H9 (cell line): ENCODE measurements around the gene STK24. TPM values are rescaled to one million over a fixed set of nuclear protein-coding genes. Genes with fewer than 3 reads are reported as not detected.
A peak's percentile ranks its signal among the peaks of the same experiment; 100 is the strongest.

Experiments
- DNase-seq: peaks from one replicate; pipeline ENCODE4 v3.0.0-alpha.2; 2017
- H2AFZ ChIP-seq: one replicate; pipeline ENCODE4 v1.6.1; 2013; ENCODE audit warnings: mild to moderate bottlenecking, low read length, control low read depth, moderate library complexity
- H2AK5ac ChIP-seq: 2 replicates; pipeline ENCODE4 v1.6.1; 2013; ENCODE audit warnings: low read length, control low read depth, mixed read lengths; ENCODE audit not compliant: insufficient read length
- H2BK120ac ChIP-seq: one replicate; pipeline ENCODE4 v1.6.1; 2013; ENCODE audit warnings: low read depth, mild to moderate bottlenecking, low read length, control low read depth, inconsistent platforms; ENCODE audit not compliant: poor library complexity, severe bottlenecking
- H2BK12ac ChIP-seq: 2 replicates; pipeline ENCODE4 v1.6.1; 2013; ENCODE audit warnings: low read length, control low read depth, mixed read lengths, low read depth; ENCODE audit not compliant: insufficient read length
- H2BK15ac ChIP-seq: 2 replicates; pipeline ENCODE4 v1.6.1; 2013; ENCODE audit warnings: low read depth, low read length, control low read depth
- H2BK20ac ChIP-seq: one replicate; pipeline ENCODE4 v1.6.1; 2013; ENCODE audit warnings: low read depth, mild to moderate bottlenecking, low read length, control low read depth, inconsistent platforms; ENCODE audit not compliant: poor library complexity, severe bottlenecking
- H2BK5ac ChIP-seq: 2 replicates; pipeline ENCODE4 v1.6.1; 2013; ENCODE audit warnings: low read length, control low read depth, mixed read lengths; ENCODE audit not compliant: insufficient read length
- H3K14ac ChIP-seq: 2 replicates; pipeline ENCODE4 v1.6.1; 2013; ENCODE audit warnings: low read length, control low read depth; ENCODE audit not compliant: insufficient read depth
- H3K18ac ChIP-seq: 2 replicates; pipeline ENCODE4 v1.6.1; 2013; ENCODE audit warnings: low read depth, mild to moderate bottlenecking, mixed read lengths, low read length, control low read depth; ENCODE audit not compliant: insufficient read length
- H3K23ac ChIP-seq: 2 replicates; pipeline ENCODE4 v1.6.1; 2013; ENCODE audit warnings: low read length, control low read depth, mixed read lengths, low read depth; ENCODE audit not compliant: insufficient read length
- H3K23me2 ChIP-seq: 2 replicates; pipeline ENCODE4 v1.6.1; 2013; ENCODE audit warnings: low read depth, mild to moderate bottlenecking, mixed read lengths, low read length, control low read depth; ENCODE audit not compliant: insufficient read length, poor library complexity, severe bottlenecking
- H3K27ac ChIP-seq: 2 replicates; pipeline ENCODE4 v1.5.1; 2013; ENCODE audit warnings: low read length, control low read depth, mixed read lengths, low read depth; ENCODE audit not compliant: insufficient read length
- H3K27me3 ChIP-seq: 2 replicates; pipeline ENCODE4 v1.6.1; 2013; ENCODE audit warnings: low read length, control low read depth, inconsistent platforms; ENCODE audit not compliant: insufficient read depth
- H3K4ac ChIP-seq: 2 replicates; pipeline ENCODE4 v1.6.1; 2013; ENCODE audit warnings: low read depth, mild to moderate bottlenecking, control low read depth, inconsistent platforms, low read length, moderate library complexity
- H3K4me1 ChIP-seq: 2 replicates; pipeline ENCODE4 v1.6.1; 2013; ENCODE audit warnings: low read length, control low read depth, inconsistent platforms; ENCODE audit not compliant: insufficient read depth
- H3K4me2 ChIP-seq: 2 replicates; pipeline ENCODE4 v1.6.1; 2013; ENCODE audit warnings: low read length, control low read depth, mixed read lengths; ENCODE audit not compliant: insufficient read length, insufficient read depth
- H3K56ac ChIP-seq: 2 replicates; pipeline ENCODE4 v1.6.1; 2013; ENCODE audit warnings: low read depth, mild to moderate bottlenecking, mixed read lengths, low read length, control low read depth; ENCODE audit not compliant: insufficient read length
- H3K79me1 ChIP-seq: 2 replicates; pipeline ENCODE4 v1.6.1; 2013; ENCODE audit warnings: low read depth, mild to moderate bottlenecking, moderate library complexity, low read length, control low read depth, inconsistent platforms; ENCODE audit not compliant: insufficient read depth, poor library complexity, severe bottlenecking
- H3K79me2 ChIP-seq: 2 replicates; pipeline ENCODE4 v1.6.1; 2013; ENCODE audit warnings: low read length, control low read depth, inconsistent platforms; ENCODE audit not compliant: insufficient read depth
- H3K9ac ChIP-seq: 2 replicates; pipeline ENCODE4 v1.6.1; 2013; ENCODE audit warnings: low read length, control low read depth, mixed read lengths; ENCODE audit not compliant: insufficient read length; ENCODE audit errors: extremely low read depth
- H3K9me3 ChIP-seq: one replicate; pipeline ENCODE4 v1.6.1; 2013; ENCODE audit warnings: low read depth, low read length, inconsistent platforms; ENCODE audit not compliant: control insufficient read depth
- H3T11ph ChIP-seq: one replicate; pipeline ENCODE4 v1.6.1; 2013; ENCODE audit warnings: mild to moderate bottlenecking, low read length, control low read depth, inconsistent platforms
- H4K20me1 ChIP-seq: one replicate; pipeline ENCODE4 v1.6.1; 2013; ENCODE audit not compliant: control insufficient read depth, insufficient read length, insufficient read depth
- H4K5ac ChIP-seq: 2 replicates; pipeline ENCODE4 v1.6.1; 2013; ENCODE audit warnings: low read depth, mild to moderate bottlenecking, mixed read lengths, low read length, control low read depth; ENCODE audit not compliant: insufficient read length
- H4K8ac ChIP-seq: replicated peaks from 2 replicates; pipeline ENCODE4 v1.6.1; 2013; ENCODE audit warnings: low read length, control low read depth, mixed read lengths, low read depth; ENCODE audit not compliant: insufficient read length
- H4K91ac ChIP-seq: 2 replicates; pipeline ENCODE4 v1.6.1; 2013; ENCODE audit warnings: low read depth, mild to moderate bottlenecking, moderate library complexity, mixed read lengths, low read length, control low read depth; ENCODE audit not compliant: insufficient read length
- H3K27ac Mint-ChIP-seq, 3 experiments: 2 replicates in 2 of 3; 3 replicates in 1 of 3; pipeline ENCODE4 v1.8.0; 2020 to 2021; ENCODE audit warnings: mixed read lengths in 3 of 3, mild to moderate bottlenecking in 1 of 3, moderate library complexity in 1 of 3
- H3K27me3 Mint-ChIP-seq: 2 replicates; pipeline ENCODE4 v1.8.0; 2021; ENCODE audit warnings: low read depth, mild to moderate bottlenecking, moderate library complexity, mixed read lengths
- H3K36me3 Mint-ChIP-seq, 3 experiments: 2 replicates in 2 of 3; 3 replicates in 1 of 3; pipeline ENCODE4 v1.8.0; 2020 to 2021; ENCODE audit warnings: low read depth in 3 of 3, mixed read lengths in 3 of 3; ENCODE audit not compliant: insufficient read depth in 1 of 3
- H3K4me1 Mint-ChIP-seq, 2 experiments: 2 replicates each; pipeline ENCODE4 v1.8.0; 2020; ENCODE audit warnings: mixed read lengths in 2 of 2
- H3K4me3 Mint-ChIP-seq, 2 experiments: 2 replicates in 1 of 2; 3 replicates in 1 of 2; pipeline ENCODE4 v1.8.0; 2020 to 2021; ENCODE audit warnings: mild to moderate bottlenecking in 2 of 2, mixed read lengths in 2 of 2, moderate library complexity in 1 of 2
- H3K9me3 Mint-ChIP-seq, 2 experiments: 2 replicates in 1 of 2; 3 replicates in 1 of 2; pipeline ENCODE4 v1.8.0; 2020; ENCODE audit warnings: mild to moderate bottlenecking in 2 of 2, mixed read lengths in 2 of 2, moderate library complexity in 1 of 2
- CTCF ChIP-seq: fragments of 200-600 bp; sonication (generic); conservative IDR thresholded peaks from 3 replicates; pipeline ENCODE4 v1.8.0; 2021; ENCODE audit warnings: antibody characterized with exemption, mild to moderate bottlenecking
- WGBS: extraction: QIAGEN DNeasy Blood & Tissue Kit; methylation state at CpG from one replicate; pipeline ENCODE4 v1.1.7; 2013; ENCODE audit warnings: missing lambda C conversion rate, low lambda C conversion rate, mixed read lengths; ENCODE audit not compliant: insufficient read length; ENCODE audit errors: extremely low coverage; 5-methylcytosine and 5-hydroxymethylcytosine counted together
- total RNA-seq: library from RNA; stranded (reverse); gene quantifications from 2 replicates; pipeline ENCODE4 v1.2.1, GENCODE V29; 2021

The STK24 gene
- total RNA-seq, 1 experiment from 2014 or later = 134 TPM

- H3K27ac ChIP-seq = no peak overlapping the region
- H3K79me1 ChIP-seq = peaks cover 15% of the 10 kb centered on the region
- TF ChIP-seq CTCF = no peak
- DNase-seq = no peak
- no peak overlapping the region for H4K5ac ChIP-seq
- Mint-ChIP-seq H3K36me3 (peaks cover 0 to 1% (median 0%) of the 10 kb centered on the region in 3 experiments; a peak in 2 of 7 replicates), H3K27ac (no peak overlapping the region), H3K4me3 (no peak overlapping the region), H3K27me3 (no peaks in the 10 kb centered on the region), H3K9me3 (no peaks in the 10 kb centered on the region; a peak in 1 of 5 replicates), H3K4me1 (peaks cover 74 to 77% of the 10 kb centered on the region in 2 experiments)
- no peak overlapping the region for H2BK5ac ChIP-seq
- H2AFZ ChIP-seq = no peak overlapping the region
- H3K4ac ChIP-seq = no peak overlapping the region
- no peak overlapping the region for H4K8ac ChIP-seq
- no peak overlapping the region for H2AK5ac ChIP-seq
- no peak overlapping the region for H2BK120ac ChIP-seq
- H3K23ac ChIP-seq = no peak overlapping the region
- no peak overlapping the region for H2BK20ac ChIP-seq
- peaks cover 9% of the 10 kb centered on the region; the same call in 1 of the 2 replicates for H3K4me1 ChIP-seq
- peaks cover 73% of the 10 kb centered on the region; the same call in 1 of the 2 replicates for H3K79me2 ChIP-seq
- no peak overlapping the region for H4K91ac ChIP-seq
- no peak overlapping the region for H3K56ac ChIP-seq
- no peak overlapping the region for H3K4me2 ChIP-seq
- no peaks in the 10 kb centered on the region for H3K23me2 ChIP-seq
- H3T11ph ChIP-seq = no peak overlapping the region
- H3K27me3 ChIP-seq = no peaks in the 10 kb centered on the region
- no peak overlapping the region for H2BK15ac ChIP-seq
- no peaks in the 10 kb centered on the region for H3K9me3 ChIP-seq
- no peak overlapping the region for H3K18ac ChIP-seq
- no CpG with 5 or more reads among the region's 13 CpGs for WGBS
- H2BK12ac ChIP-seq = no peak overlapping the region
- H3K14ac ChIP-seq = peak overlapping the region; percentile 17; the same call in 1 of the 2 replicates
- H4K20me1 ChIP-seq = peaks cover 3% of the 10 kb centered on the region
- no peak overlapping the region for H3K9ac ChIP-seq
Observed at GRCh38 chr13:98527526-98527925, 49.4 kb downstream of the STK24 start.
